ENCODE data around the gene UBE2O. TPM values are rescaled to one million over a fixed set of nuclear protein-coding genes. Genes with fewer than 3 reads are reported as not detected.

Gene UBE2O
- total RNA-seq, 1 experiment from 2014 or later, result 52.6 TPM

GRCh38 chr17:76343106-76343505 is 109.8 kb downstream of the UBE2O start:
- Mint-ChIP-seq H3K27ac (no peak overlapping the region), H3K4me1 (no peaks in the 10 kb centered on the region), H3K36me3 (ENCODE audit: insufficient read depth in 1 of 3, low read depth in 3 of 3) (peaks cover 20 to 53% (median 51%) of the 10 kb centered on the region in 3 experiments; a peak in 6 of 7 replicates), H3K4me3 (no peak overlapping the region), H3K27me3 (ENCODE audit: low read depth) (no peaks in the 10 kb centered on the region), H3K9me3 (no peaks in the 10 kb centered on the region)
- Histone ChIP-seq H3K9me3 (ENCODE audit: control insufficient read depth, low read depth, low read length) (no peaks in the 10 kb centered on the region), H2AK5ac (ENCODE audit: insufficient read length, low read length) (no peak overlapping the region), H3K27ac (ENCODE audit: insufficient read length, low read depth, low read length) (no peak overlapping the region), H4K5ac (ENCODE audit: insufficient read length, low read depth, low read length) (no peak overlapping the region), H2AFZ (ENCODE audit: low read length) (no peak overlapping the region), H3K4me2 (ENCODE audit: insufficient read depth, insufficient read length, low read length) (no peak overlapping the region), H3K9ac (ENCODE audit: extremely low read depth, insufficient read length, low read length) (no peak overlapping the region), H3K79me2 (ENCODE audit: insufficient read depth, low read length) (no peaks in the 10 kb centered on the region), H2BK120ac (ENCODE audit: low read depth, low read length, poor library complexity, severe bottlenecking) (no peak overlapping the region), H3K27me3 (ENCODE audit: insufficient read depth, low read length) (no peaks in the 10 kb centered on the region), H3K23ac (ENCODE audit: insufficient read length, low read depth, low read length) (no peak overlapping the region), H2BK15ac (ENCODE audit: low read depth, low read length) (no peak overlapping the region), H4K91ac (ENCODE audit: insufficient read length, low read depth, low read length) (no peak overlapping the region), H3K4me1 (ENCODE audit: insufficient read depth, low read length) (no peaks in the 10 kb centered on the region), H2BK5ac (ENCODE audit: insufficient read length, low read length) (no peak overlapping the region), H4K20me1 (ENCODE audit: control insufficient read depth, insufficient read depth, insufficient read length) (no peaks in the 10 kb centered on the region), H2BK20ac (ENCODE audit: low read depth, low read length, poor library complexity, severe bottlenecking) (no peak overlapping the region), H3K4ac (ENCODE audit: low read depth, low read length) (no peak overlapping the region), H3K18ac (ENCODE audit: insufficient read length, low read depth, low read length) (no peak overlapping the region), H2BK12ac (ENCODE audit: insufficient read length, low read depth, low read length) (no peak overlapping the region), H3K79me1 (ENCODE audit: insufficient read depth, low read depth, low read length, poor library complexity, severe bottlenecking) (peaks cover 3% of the 10 kb centered on the region), H3K23me2 (ENCODE audit: insufficient read length, low read depth, low read length, poor library complexity, severe bottlenecking) (no peaks in the 10 kb centered on the region), H3K14ac (ENCODE audit: insufficient read depth, low read length) (no peak overlapping the region), H3K56ac (ENCODE audit: insufficient read length, low read depth, low read length) (no peak overlapping the region), H4K8ac (replicated peaks; ENCODE audit: insufficient read length, low read depth, low read length) (no peak overlapping the region), H3T11ph (ENCODE audit: low read length) (no peak overlapping the region)
- TF ChIP-seq CTCF (conservative IDR thresholded peaks at IDR 0.05), result no peak
- WGBS (ENCODE audit: extremely low coverage, insufficient read length, low lambda C conversion rate), result no CpG with 5 or more reads among the region's 7 CpGs
- DNase-seq, result no peak
